Stimulated activated CD4-positive, alpha-beta T cell treated with anti-CD3 and anti-CD28 coated beads, Interleukin-2, amount 100 ng/mL, for 24 hours (primary cell): Measurements from ENCODE around the gene SORBS2.
"Not testable (repeated sequence)": the region's sequence is repeated elsewhere in the genome, so short reads cannot be mapped to it uniquely, and the experiment has no call there.

Experiments
- DNase-seq, 2 donors: peaks; one replicate each; pipeline ENCODE4 v3.0.0-alpha.2; 2020

Gene SORBS2

DNA sequence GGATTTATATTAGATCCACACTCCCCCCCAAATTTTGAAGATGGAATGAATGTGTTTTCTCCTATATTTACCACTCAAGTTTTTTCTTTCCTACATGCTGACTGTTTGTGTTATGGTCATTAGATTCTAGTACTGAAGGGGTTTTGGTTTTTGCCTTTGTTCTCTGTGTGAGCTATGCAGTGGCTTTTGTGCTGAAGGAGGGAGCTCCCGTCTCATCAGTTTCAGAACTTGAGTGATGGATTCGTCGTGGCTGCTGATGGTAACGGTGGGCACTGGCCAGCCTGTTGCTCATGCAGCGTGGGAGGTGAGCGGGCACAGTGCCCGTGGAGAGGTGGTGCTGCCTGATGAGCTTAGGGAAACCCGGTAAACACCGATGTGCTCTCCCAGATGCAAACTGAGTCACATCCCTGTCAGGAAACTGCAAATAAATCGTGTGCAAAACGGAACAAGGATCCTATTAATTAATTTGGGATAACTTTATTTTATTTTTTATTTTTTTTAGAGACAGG is 101.5 kb downstream of the SORBS2 start:
- DNase-seq = no peak

DNA sequence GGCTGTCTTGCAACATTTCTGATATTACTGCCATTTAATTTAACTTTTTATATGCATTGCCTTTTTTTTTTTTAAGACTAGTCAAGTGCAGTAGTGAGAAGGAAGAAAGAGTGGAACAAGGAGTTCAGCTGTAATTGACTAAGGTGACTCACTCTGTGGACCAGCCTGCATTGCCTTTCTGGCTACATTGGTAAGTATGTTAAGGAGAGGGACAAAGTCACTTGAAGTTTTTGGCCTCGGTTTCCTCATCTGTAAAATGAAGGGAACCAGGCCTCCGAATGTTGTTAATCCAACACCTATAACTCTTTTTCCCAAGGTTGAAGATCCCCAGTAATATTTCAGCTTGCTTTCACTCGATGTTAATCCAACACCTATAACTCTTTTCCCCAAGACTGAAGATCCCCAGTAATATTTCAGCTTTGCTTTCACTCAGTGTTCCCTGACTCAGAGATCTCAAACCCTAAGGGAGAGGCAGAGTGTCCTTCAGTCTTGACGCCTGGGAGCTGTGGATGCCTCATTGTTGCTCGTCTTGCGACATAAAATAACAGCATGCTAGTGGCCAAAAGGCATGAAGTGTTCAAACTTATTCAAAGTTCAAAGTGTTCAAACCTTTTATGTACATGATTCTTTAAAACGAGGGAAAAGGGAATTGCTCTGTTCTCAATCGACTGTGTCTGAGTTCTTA is 102.0 kb downstream of the SORBS2 start:
- DNase-seq = no peak

DNA sequence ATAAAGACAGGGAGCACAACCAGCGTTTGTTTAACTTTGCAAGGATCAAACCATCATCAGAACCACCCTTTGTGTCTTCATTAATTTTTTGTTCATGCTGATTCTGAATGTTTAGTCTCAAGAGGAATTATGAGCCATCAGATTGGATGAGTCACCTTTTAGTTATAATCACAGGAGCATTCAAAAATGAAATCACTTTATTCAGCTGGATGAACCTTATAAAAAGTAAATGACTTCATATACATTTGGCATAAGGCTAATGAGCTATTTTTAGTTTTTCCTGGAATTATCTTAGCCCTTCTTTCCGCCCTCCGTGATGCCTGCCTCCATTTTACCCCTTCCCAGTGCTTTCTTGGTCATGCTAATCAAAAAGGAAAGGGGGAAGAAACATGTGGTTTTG is 103.6 kb downstream of the SORBS2 start:
- DNase-seq = no peak

DNA sequence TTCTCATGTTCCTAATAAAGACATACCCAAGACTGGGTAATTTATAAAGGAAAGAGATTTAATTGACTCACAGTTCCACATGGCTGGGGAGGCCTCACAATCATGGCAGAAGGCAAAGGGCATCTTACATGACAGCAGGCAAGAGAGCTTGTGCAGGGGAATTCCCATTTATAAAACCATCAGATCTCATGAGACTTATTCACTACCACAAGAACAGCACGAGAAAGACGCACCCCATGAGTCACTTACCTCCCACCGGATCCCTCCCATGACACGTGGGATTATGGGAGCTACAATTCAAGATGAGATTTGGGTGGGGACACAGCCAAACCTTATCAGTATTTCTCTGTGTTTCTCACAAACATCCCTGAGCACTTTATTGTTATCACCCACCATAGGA is 104.4 kb downstream of the SORBS2 start:
- not testable (repeated sequence) for DNase-seq

DNA sequence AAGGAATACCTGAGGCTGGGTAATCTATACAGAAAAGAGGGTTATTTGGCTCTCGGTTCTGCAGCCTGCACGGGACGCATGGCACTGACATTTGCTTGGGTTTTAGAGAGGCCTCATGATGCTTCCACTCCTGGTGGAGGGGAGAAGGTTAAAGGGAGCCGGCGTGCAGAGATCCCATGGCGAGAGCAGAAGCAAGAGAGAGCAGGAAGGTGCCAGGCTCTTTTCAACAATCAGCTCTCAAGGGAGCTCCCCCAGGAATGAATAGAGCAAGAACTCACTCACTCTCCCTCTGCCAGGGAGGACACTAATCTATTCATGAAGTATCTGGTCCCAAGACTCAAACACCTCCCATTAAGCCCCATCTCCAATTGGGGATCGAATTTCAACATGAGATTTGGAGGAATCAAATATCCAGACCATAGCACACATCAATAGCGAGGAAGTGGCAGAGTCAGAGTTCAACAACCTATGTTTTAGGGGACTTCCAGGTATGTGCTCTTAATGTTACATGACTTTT is 109.8 kb downstream of the SORBS2 start:
- DNase-seq = no peak

DNA sequence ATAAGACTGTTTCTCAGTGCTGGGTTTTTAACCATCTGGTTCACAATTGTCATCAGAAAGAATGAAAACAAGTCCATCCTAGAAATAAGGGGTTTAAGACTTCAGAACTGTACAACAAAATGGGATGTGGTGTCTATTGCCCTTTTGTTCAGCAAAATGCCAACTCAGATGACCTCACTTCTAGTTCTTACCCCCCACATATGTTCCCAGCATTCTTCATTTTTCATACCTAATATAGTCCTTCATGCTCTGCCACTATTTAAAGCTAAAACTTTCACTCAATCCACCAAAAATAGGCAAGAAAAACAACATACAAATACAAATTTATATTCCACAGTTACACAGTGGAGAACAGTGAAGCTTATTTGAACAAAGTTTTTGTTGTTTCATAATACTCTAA is 111.4 kb downstream of the SORBS2 start:
- DNase-seq = no peak

DNA sequence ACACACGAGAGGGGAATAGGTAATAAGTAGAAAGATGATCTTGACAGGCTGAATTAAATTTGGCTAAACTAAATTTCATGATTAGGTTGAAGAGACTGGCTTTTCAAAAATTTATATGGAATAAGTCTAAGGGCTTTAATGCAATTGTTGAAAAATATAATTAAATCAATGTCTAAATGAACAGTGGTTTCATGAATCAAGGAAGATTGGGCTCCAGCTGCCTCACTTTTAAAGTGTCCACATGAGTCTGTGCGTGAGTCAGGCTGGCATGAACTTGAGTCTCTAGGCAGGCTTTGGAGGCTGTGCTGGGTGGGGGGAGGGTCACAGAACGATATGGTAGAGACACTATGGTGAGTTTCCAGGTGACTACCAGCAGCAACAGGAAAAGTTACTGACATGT is 111.9 kb downstream of the SORBS2 start:
- DNase-seq = no peak

DNA sequence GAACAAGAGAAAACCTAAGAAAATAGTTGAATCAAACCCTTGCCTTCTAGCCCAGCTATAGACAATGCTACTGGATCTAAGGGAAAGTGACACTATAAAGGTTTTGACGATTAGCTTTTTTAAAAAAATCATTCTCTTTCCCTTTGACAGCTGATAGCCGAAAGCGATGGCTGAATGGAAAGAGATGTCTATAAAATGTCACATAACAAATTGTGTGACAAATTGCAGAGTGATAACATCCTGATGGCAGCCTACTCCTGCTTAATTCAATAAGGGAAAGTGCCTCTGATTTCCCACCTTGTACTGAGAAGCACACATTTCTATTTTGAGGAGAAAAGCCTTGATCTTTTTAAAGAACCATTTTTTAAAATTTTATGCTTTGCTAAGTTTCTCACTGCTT is 114.5 kb downstream of the SORBS2 start:
- DNase-seq = no peak

DNA sequence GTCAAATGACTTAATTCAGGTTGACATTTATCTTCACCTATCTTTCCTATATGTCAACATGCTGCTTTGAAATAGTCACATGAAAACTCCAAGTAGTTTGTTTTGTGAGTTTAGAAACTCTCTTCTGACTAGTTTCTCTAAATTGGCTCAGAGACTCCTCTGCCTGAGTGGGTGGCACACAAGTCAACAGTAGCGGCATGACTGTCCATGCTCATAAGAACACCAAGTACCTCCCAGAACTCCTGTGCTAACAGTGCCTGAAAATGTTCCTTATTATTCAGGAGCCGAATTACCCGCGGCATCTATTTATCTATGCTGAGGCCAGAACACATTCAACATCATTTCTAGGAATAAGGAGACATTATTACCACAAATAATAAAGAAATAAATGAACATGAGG is 116.3 kb downstream of the SORBS2 start:
- no peak for DNase-seq

DNA sequence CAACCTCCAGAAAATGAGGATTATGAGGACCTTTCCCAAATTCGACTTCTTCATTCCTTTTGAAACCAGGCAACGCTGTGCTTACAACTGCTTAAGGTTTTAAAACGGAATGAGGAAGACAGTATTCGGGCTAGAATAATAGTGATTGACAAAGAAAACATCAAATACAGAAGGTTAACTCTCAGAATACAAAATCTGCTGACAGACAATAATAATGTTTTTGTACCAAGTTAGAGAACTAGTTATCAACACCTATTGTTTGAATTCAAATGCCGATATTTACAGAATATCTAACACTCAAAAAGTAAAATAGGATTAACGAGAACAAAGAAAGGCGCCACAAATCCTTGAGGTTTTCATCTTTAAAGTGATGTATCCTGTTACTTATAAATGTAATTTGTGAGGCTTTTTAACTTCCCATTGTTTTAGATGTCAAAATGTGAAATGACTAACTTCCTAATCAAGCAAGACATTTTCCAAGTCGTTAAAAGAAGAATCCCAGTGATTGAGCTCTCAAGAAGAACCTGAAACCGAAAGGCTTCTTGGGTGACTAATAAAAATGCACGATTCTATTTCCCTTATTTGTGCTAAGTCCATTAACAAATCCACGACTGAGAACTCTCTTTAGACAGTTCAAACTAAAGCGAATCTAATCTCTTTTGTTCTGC is 118.3 kb downstream of the SORBS2 start:
- no peak for DNase-seq

DNA sequence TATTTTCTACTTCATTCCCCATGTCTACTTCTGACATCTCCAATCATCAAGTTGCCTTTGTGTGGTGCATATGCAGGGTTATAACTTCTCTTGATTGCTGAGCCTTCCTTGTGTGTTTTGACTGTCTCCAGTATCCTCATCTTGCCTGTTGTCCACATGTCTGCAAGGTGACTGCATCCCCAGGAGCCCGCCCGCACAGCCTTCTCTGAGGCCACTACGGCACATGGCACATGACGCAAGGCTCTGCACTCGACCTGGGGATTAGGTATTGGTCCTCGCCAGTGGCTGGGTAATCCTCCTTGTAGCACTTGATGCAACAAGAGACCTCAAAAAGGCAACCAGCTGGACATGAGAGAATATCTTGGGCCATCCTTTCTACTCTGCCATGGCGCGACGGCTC is 122.6 kb downstream of the SORBS2 start:
- no peak for DNase-seq

DNA sequence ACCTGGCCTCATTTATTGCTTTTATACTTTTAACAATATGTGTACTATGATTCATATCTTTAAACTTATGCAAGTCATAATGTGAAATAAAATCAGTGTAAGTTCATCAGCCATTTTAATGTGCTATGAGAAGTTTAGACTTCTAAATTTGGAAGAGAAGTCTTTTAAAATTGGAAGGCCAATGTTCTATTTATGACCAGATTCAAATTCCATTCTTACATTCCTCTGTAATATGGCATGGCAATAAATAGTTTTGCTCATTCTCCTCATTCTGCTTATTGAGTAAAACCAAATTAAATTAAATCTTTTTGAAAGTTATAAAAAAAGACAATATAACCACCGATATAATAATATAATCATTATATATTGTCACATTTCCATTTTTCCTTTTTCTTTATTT is 126.2 kb downstream of the SORBS2 start:
- no peak for DNase-seq

DNA sequence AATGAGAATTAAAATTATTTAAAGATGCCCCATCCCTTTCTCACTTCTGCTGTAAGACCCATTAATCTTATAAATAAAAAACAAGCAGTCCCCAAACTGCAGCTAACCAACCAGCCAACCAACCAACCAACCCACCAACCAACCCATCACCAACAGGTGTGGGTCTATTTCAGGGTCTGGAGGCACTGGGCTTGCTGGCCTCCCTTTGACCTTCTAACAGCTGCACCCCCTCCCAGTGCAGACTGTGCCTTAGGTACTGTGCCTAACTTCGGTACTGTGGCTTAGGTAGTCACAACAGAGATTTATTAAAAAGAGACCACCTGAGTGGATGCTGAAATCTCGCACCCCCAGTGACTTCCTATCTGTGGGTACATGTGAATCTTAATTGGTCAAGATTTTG is 128.1 kb downstream of the SORBS2 start:
- DNase-seq = no peak

DNA sequence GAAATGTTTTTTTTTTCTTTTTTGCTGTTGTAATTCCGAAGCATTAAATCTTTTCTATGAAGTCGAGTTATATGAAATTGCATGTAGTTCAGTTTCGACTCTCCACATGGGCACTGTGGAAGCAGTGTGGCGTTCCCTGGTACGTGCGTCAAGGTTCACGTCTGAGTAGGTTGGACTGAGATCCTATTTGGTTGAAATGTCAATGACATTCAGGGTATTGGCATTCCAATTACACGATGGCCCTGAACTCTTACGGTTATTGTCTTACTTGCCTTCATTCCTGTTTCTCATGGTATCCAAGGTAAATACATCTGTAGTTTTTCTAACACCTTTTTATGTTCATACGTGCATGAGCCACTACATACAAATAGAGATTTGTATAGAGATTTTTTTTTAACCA is 128.8 kb downstream of the SORBS2 start:
- DNase-seq = no peak

DNA sequence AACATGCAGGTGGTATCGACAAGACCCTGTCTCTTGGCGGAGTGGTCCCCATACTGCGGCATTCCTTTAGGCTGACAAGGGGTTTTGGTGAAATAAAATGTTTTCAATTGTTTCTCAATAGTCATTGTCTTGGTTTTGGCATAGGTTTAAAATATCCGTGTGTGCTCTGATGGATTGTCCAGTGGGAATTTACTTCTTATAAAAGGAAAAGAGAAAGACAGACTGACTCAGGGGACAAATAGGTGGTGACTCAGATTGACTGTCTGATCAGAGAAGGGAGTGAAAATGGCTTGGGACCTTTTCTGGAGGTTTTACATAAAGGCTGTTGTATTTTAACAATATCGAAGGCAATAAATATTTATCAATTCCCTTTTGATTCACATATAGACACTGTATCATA is 129.8 kb downstream of the SORBS2 start:
- DNase-seq = no peak

DNA sequence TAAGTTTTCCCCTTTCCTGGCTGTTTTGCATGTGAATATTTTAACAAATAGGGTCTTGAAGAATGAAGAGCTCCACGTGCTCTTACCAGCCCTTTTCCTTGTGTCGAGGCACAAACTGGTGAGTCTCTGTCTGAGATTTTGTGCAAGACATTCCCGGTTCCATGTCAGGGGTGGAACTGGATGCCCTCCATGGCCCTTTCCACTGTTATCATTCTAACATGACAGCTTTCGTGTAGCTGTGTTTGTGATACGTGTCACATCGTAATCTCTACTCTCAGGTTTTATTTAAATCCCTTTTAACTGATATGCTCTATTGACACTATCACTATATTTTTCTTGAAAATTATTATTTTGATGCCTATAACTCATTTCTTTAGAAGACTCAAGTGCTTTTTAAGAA is 130.4 kb downstream of the SORBS2 start:
- no peak for DNase-seq

DNA sequence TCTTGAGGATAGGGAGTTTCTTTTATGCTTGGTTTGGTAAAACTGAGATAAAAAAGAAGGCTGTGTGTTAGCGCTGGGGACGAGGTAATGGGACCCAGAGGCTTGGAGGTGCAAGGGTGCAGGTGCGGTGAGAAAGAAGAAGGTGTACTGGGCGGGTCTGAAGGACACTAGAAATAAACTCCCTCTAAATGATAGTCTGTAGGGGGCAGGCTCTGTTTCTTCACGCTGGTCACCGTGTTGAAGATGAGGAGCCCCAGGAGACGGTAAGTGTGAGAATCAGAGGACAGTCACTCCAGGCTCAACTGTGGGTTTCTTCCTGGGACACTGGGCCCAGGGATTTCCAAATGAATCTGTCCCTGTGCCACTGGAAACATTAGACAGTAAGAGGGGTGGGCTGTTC is 131.4 kb downstream of the SORBS2 start:
- DNase-seq = no peak

DNA sequence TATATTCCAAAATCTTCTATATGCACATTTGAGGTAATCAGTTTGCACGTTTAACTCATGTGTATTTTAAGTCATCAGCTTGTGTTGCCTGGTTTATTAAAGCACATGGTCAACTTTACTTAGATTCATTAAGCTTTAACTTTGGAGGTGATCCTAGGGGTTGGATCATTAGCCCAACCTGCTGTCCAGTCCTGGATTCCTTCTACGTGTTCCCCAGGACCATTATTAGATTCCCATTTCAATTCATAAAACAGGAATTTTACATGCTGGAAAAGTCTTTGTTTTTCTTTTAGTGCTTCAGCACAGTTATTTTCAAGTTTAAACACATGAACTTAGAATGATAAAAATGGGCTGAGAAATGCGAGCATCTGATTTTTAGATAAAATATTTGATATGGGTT is 132.5 kb downstream of the SORBS2 start:
- no peak for DNase-seq

DNA sequence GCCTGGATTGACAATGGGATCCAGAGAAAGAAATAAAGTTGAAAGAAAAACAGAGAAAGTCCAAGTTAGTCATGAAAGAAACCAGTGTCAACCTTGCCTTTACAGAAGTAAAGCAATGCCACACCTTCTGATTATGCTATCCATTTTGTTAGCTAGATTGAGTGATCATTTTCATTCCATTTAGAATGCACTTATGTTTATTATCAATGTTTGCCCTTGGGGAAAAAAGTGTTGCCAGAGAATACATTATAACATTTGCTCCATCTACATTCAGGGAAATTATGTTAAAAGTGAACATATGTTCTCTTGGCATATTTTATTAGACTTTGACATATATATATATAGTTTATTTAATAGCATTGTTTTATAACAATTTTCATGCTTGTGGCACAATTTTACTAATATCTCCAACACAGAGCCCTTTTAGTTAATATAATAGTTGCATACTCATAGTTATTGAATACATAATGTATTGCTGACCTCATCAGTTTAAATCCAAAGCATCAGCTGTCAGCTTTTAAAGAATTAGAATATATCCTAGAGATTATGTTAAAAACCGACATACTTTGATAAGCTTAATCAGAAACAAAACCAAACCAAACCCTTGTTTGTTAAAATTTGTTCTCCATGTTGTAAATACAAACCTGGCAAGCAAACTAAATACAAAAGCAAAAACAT is 134.2 kb downstream of the SORBS2 start:
- DNase-seq = no peak

DNA sequence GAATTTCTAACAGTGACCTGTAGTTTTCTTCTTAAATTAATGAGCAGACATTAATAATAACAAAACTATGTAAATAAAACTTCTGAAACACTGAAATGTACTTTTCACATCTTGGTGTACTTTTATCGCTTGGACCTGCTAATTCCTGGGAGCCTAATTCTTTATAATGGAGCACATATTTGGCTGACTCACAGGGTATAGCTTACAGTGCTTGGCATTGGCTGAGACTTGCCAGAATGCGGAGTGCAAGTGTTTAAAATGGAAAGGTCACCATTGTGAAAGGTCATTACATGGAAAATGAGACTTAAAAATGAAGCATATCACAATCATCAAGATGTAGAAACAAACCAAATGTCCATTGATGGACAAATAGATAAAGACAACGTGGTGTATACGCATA is 139.4 kb downstream of the SORBS2 start:
- DNase-seq = no peak

DNA sequence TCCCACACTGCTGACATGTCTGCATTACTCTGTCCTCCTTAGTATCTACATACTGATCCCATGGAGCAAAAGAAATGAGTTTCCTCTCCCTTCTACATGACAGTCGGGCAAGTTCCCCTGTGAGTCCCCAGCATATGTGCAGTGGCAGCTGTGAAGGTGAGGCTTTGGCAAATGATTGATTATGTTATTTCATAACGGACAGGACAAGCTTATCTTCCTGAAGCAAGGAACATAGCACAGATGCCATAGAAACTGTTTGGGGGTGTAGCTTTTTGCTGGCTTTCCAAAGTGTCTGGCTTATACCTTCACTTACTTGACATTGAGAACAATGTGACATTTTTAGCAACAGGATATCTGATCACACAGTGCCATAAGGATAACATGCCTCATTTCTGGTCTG is 139.8 kb downstream of the SORBS2 start:
- DNase-seq = no peak

DNA sequence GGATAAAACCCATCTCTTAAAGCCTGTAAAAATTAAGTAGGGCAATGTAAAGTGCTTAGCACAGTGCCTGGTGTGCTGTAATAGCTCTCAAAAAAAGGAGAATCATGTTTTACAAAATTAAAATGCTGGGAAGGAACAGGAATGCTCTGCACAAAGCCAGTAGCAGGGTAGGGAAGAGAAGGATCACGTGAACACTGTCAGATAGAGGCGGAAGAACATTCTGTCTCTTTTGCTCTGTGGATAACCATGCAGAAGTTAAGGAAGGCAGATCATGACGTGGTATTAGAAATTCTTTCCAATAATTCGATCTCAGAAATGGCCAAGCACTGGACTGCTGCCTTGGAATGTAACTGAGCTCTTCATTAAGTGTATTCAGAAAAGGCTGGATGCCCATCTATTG is 140.5 kb downstream of the SORBS2 start:
- no peak for DNase-seq

DNA sequence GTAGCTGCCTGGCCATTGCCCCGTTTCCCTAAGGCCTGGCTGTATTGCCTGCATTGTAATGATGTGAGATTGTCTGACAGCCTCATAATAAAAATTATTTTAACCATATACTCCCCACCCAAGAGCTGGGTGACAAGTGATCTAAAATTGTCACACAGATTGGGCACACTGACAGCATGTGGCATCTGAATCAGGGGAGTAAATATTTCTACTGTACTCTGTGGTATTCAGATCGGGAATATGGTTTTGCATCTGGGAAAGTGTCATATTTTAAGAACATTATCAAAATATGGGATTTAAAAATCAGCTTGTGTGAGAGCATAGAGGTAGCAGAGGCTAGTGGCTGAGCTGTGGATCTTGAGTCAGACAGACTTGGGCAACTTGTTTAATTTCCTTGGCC is 140.9 kb downstream of the SORBS2 start:
- no peak for DNase-seq

DNA sequence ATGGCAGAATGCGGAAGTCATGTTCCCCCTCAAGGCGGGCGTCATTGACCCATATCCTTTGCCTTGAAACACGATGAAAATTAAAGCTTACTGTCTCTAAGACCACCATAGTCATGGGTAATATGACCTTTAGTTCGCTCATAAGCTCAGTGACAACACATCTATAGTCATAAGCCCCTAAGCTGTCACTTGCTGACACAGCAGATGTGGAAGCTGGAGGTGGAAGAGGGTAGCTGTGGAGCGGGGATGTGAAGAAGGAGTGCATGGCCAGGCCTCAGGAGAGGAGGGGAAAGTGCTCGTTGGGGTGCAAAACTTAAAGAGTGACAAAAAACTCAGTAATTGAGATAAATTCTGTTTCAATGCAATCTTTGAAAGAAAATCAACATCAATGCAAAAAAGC is 142.7 kb downstream of the SORBS2 start:
- no peak for DNase-seq
